ENCODE data around the gene LRIG1.

LRIG1 gene

GRCh38 chr3:66485291-66485968 is 15.4 kb downstream of the LRIG1 start:
- no peak for DNase-seq

GRCh38 chr3:66484106-66484844 is 16.5 kb downstream of the LRIG1 start:
- DNase-seq: no peak

- DNase-seq: no peak
Measured at GRCh38 chr3:66483409-66483906, 17.4 kb downstream of the LRIG1 start.

- no peak for DNase-seq
Measured at GRCh38 chr3:66483006-66483405, 17.8 kb downstream of the LRIG1 start.

GRCh38 chr3:66482018-66482404 is 18.8 kb downstream of the LRIG1 start:
- no peak for DNase-seq

GRCh38 chr3:66481071-66482017 is 19.5 kb downstream of the LRIG1 start:
- DNase-seq: no peak

GRCh38 chr3:66480666-66481065 is 20.2 kb downstream of the LRIG1 start:
- no peak for DNase-seq

GRCh38 chr3:66479532-66479947 is 21.3 kb downstream of the LRIG1 start:
- DNase-seq: no peak

GRCh38 chr3:66478960-66479359 is 21.9 kb downstream of the LRIG1 start:
- DNase-seq: no peak

- no peak for DNase-seq
Measured at GRCh38 chr3:66477856-66478255, 23.0 kb downstream of the LRIG1 start.

GRCh38 chr3:66476852-66477381 is 23.9 kb downstream of the LRIG1 start:
- DNase-seq: no peak

- no peak for DNase-seq
Measured at GRCh38 chr3:66475386-66476020, 25.3 kb downstream of the LRIG1 start.

GRCh38 chr3:66473692-66474091 is 27.1 kb downstream of the LRIG1 start:
- DNase-seq: no peak

- DNase-seq: no peak
Measured at GRCh38 chr3:66473181-66473580, 27.6 kb downstream of the LRIG1 start.

- DNase-seq: no peak
Measured at GRCh38 chr3:66472313-66473134, 28.3 kb downstream of the LRIG1 start.

GRCh38 chr3:66470956-66471686 is 29.7 kb downstream of the LRIG1 start:
- DNase-seq: no peak

- DNase-seq: no peak
Measured at GRCh38 chr3:66470285-66470684, 30.5 kb downstream of the LRIG1 start.

- no peak for DNase-seq
Measured at GRCh38 chr3:66469220-66469640, 31.6 kb downstream of the LRIG1 start.

- DNase-seq: no peak
Measured at GRCh38 chr3:66467996-66468735, 32.7 kb downstream of the LRIG1 start.
